ENCODE measurements around the gene EML6. TPM values are rescaled to one million over a fixed set of nuclear protein-coding genes. Genes with fewer than 3 reads are reported as not detected.

The EML6 gene
- polyA plus RNA-seq, 1 of the 3 experiments (the other 2 are of a cell fraction), result 1.1 TPM

GRCh38 chr2:54897420-54898310 is 174.2 kb downstream of the EML6 start:
- Histone ChIP-seq H3K4me3 (ENCODE audit: low read depth in 2 of 2, low read length in 1 of 2) (no peak overlapping the region), H3F3A (replicated peaks; ENCODE audit: insufficient read depth) (peaks cover 2% of the 10 kb centered on the region), H3K36me3 (replicated peaks in 1 of 2; ENCODE audit: control insufficient read depth in 1 of 2, insufficient read depth in 2 of 2, low read length in 1 of 2) (no peaks in the 10 kb centered on the region), H3K4me1 (ENCODE audit: control insufficient read depth in 1 of 2, insufficient read depth in 2 of 2, low read depth in 1 of 2, low read length in 1 of 2) (peaks cover 0 to 9% of the 10 kb centered on the region in 2 experiments; a peak in 2 of 4 replicates), H3K9me2 (no peaks in the 10 kb centered on the region), H3K9me3 (no peaks in the 10 kb centered on the region), H4K20me1 (ENCODE audit: insufficient read depth) (no peaks in the 10 kb centered on the region), H3K27me3 (ENCODE audit: insufficient read depth) (no peaks in the 10 kb centered on the region), H3K27ac (ENCODE audit: low read depth in 2 of 2, low read length in 1 of 2) (no peak overlapping the region), H3K4me2 (no peak overlapping the region), H3K9ac (no peak overlapping the region), H3K79me2 (ENCODE audit: insufficient read depth) (no peaks in the 10 kb centered on the region), H2AFZ (ENCODE audit: low read depth) (no peak overlapping the region)
- 80% methylated on average over 11 of the region's 11 CpGs for WGBS (ENCODE audit: low lambda C conversion rate)
- POLR2A ChIA-PET, result no interaction called here
- CTCF ChIA-PET, result interaction anchor here (1.0 to 3.7 kb wide), 5 partner anchors 7 to 272 kb away, joined by 3 to 32 read pairs (median 4); no protein-coding TSS in a partner anchor
- no peak for DNase-seq
- TF ChIP-seq FOXJ3 (CRISPR knock-in tag; IDR thresholded peaks at IDR 0.05), result no peak
- TF ChIP-seq CHD2 (IDR thresholded peaks at IDR 0.05; ENCODE audit: low read length, partially characterized antibody), result no peak
- no peak for TF ChIP-seq TAF1 (IDR thresholded peaks at IDR 0.05; ENCODE audit: borderline replicate concordance, low read depth, low read length)
- no peak for TF ChIP-seq MXI1 (IDR thresholded peaks at IDR 0.05; ENCODE audit: low read depth, low read length)
- no peak for TF ChIP-seq EP300 (IDR thresholded peaks at IDR 0.05; ENCODE audit: borderline replicate concordance in 1 of 2, low read depth in 1 of 2, low read length in 1 of 2)
- TF ChIP-seq GABPA (IDR thresholded peaks at IDR 0.05; ENCODE audit: low read depth), result no peak
- TF ChIP-seq ELF1 (IDR thresholded peaks at IDR 0.05), result no peak
- no peak for TF ChIP-seq MEF2A (IDR thresholded peaks at IDR 0.05; ENCODE audit: borderline replicate concordance, low read depth)
- TF ChIP-seq SMC3 (IDR thresholded peaks at IDR 0.05; ENCODE audit: low read depth, low read length), result no peak
- TF ChIP-seq TCF12 (IDR thresholded peaks at IDR 0.05), result no peak
- TF ChIP-seq REST (IDR thresholded peaks at IDR 0.05; ENCODE audit: low read depth, low read length), result no peak
- no peak for TF ChIP-seq CTCF (IDR thresholded peaks at IDR 0.05)
- no peak for TF ChIP-seq RFX5 (IDR thresholded peaks at IDR 0.05; ENCODE audit: low read length)
- TF ChIP-seq SIN3A (IDR thresholded peaks at IDR 0.05; ENCODE audit: borderline replicate concordance, low read depth, low read length), result no peak
- no peak for TF ChIP-seq IRF3 (IDR thresholded peaks at IDR 0.05; ENCODE audit: low read depth, low read length)
- no peak for TF ChIP-seq FOSL2 (IDR thresholded peaks at IDR 0.05; ENCODE audit: borderline replicate concordance, low read depth)
- TF ChIP-seq ZBTB33 (IDR thresholded peaks at IDR 0.05; ENCODE audit: borderline replicate concordance, low read depth), result no peak

All from SK-N-SH (cell line).